D721Med (cell line): ENCODE results near the gene COLEC12.
"Not testable (repeated sequence)": the region's sequence is repeated elsewhere in the genome, so short reads cannot be mapped to it uniquely, and the experiment has no call there.

Experiments used
- DNase-seq: peaks from one replicate; pipeline ENCODE4 v3.0.0; 2011; ENCODE audit warnings: low spot score; ENCODE audit not compliant: insufficient read length
- FAIRE-seq: peaks from 2 replicates; lab custom pipeline; 2011; peaks lifted over from hg19 to GRCh38; lab: Jason Lieb, UNC
- TF ChIP-seq, protein P1 (sequence below): IDR thresholded peaks from 2 replicates; pipeline ENCODE4 v1.5.1; 2012; ENCODE audit warnings: mild to moderate bottlenecking, control low read depth; ENCODE audit not compliant: insufficient read depth; ENCODE audit errors: missing control alignments

COLEC12 gene

DNA sequence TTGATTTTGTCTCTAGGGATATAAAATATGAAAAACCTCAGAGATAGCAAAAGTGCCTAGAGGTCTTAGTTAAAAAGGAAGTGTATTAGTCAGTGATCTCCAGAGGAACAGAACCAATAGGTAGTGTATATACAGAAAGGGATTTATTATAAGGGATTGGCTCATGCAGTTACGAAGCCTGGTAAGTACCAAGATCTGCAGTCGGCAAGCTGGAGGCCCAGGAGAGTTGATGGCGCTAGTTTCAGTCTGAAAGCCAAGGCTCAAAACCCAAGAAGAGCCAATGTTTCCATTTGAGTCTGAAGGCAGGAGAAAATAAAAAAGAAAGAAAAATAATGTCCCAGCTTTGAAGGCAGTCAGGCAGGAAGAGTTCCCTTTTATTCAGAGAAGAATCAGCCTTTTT lies 93.3 kb downstream of the COLEC12 start:
- DNase-seq (no peak), FAIRE-seq (no peak)
- TF ChIP-seq, protein P1, sequence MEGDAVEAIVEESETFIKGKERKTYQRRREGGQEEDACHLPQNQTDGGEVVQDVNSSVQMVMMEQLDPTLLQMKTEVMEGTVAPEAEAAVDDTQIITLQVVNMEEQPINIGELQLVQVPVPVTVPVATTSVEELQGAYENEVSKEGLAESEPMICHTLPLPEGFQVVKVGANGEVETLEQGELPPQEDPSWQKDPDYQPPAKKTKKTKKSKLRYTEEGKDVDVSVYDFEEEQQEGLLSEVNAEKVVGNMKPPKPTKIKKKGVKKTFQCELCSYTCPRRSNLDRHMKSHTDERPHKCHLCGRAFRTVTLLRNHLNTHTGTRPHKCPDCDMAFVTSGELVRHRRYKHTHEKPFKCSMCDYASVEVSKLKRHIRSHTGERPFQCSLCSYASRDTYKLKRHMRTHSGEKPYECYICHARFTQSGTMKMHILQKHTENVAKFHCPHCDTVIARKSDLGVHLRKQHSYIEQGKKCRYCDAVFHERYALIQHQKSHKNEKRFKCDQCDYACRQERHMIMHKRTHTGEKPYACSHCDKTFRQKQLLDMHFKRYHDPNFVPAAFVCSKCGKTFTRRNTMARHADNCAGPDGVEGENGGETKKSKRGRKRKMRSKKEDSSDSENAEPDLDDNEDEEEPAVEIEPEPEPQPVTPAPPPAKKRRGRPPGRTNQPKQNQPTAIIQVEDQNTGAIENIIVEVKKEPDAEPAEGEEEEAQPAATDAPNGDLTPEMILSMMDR, result no peak

DNA sequence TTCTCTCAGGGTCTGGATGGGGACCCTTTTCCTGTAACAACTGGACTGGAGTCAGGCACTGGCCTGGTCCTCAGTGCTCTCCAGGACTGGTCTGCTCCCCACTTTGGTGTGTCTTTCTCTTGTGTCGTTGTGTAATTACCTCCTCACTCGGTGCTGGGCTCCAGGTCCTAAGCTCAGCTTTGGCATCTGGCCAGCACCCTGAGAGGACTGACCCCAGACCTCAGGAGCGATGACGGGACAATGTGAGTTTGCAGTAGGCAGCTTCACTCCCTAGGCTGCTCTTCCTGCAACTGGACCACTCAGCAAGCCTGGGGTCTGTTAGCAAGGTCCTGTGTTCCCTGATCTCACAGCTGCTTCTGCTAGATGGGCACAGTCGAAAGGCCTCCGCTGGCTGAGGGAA lies 93.8 kb downstream of the COLEC12 start:
- TF ChIP-seq, protein P1, result no peak
- DNase-seq (no peak), FAIRE-seq (no peak)

DNA sequence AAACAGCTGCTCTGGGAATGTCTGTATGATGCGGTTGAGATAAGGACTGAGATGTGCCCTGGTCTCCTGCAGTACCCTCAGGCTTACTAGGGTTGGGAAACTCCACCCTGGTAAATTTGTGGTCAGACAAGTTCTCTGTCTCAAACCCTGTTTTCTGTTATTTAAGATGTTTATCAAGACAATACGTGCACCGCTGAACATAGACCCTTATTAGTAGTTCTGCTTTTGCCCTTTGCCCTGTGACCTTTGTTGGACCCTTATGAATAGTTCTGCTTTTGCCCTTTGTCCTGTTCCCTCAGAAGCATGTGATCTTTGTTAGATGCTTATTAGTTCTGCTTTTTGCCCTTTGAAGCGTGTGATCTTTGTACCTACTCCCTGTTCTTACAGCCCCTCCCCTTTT lies 95.5 kb downstream of the COLEC12 start:
- not testable (repeated sequence) for FAIRE-seq, DNase-seq

DNA sequence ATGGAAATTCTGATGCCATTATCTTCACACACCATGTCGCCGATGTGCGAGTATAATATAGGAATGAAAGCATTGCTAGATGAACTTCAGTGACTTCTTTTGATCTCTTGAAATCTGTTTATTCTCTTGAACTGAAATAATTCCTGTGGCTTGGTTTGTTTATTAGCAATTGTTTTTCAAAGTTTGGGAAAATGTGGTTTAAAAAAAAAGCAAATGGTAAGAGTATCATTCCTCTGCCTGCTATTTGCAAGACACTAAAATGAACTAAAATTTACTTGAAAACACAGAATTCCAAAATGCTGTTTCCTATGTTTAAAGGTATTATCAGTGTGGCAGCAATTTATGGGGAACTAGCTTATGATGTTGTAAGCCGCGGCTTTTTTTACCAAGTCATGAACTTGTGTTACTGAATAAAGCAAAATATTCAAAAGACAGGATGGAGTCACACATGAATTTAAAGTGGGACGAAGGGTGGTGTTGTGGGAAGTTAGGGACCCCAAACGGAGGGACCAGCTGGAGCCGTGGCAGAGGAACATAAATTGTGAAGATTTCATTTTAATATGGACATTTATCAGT lies 96.4 kb downstream of the COLEC12 start:
- DNase-seq, result no peak
- peak; percentile 64 for FAIRE-seq
- TF ChIP-seq, protein P1, result no peak

DNA sequence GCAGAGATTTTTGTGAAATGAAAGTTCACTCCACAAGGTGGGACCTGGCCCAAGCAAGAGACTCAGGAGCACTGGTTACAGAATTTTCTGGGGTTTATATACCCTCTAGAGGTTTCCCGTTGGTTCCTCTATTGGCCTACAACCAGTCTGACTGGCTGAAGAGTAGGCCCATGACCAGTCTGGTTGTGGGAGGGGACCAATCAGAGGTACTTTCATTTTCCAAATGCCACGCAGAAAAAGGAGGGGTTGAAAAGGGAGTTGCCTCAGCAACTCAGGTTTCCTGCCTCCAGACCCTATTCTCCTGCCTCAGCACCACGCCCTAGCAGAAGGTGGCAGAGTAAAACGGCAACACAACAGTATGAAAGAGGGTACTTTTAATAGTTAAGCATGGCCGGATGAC lies 98.4 kb downstream of the COLEC12 start:
- no peak for DNase-seq
- TF ChIP-seq, protein P1, result no peak
- FAIRE-seq, result no peak

DNA sequence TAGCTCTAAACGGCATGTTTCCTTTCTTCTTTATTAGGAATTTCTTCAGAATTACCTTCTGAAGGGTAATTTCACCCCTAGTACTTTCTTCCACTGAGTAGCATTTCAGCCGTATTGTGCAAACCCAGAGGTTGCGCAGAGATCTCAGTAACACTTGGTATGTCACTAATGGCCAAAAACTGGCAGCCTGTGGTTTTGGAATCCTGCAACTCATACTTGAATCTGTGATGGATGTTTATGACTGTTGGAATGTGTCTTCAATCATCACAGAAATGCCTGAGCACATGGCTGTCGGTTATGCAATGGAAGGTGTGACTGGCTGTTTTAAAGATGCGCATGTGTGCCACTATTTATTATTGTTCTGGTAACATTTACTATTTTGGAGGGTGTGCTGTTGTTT lies 100.0 kb downstream of the COLEC12 start:
- DNase-seq (no peak), FAIRE-seq (no peak)
- TF ChIP-seq, protein P1, result no peak

DNA sequence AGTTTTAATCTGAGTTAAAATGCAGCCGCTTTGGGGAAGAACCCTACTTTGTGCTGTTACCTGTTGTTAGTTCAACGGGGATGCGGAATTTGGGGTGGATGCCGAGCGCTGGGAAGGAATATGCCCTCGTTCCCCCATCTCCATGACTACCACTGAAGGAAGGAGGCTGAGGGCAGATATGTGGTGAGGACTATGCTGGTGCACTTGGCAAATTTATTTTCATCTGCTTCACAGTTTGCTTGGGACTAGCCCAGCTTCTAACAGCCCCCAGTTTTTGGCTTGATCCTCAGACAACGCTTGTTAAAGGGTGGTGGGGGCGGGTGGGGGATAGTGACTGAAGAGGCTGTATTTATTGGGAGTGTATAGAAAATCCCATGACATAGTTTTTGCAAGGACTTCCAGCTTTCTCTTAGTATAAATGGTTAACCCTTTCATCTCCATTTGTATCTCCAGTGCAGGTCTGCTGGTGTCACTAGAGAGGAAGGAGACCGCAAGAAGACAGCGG lies 100.8 kb downstream of the COLEC12 start:
- no peak for DNase-seq
- no peak for FAIRE-seq
- TF ChIP-seq, protein P1, result no peak
